ENCODE data around the gene RIF1. TPM values are rescaled to one million over a fixed set of nuclear protein-coding genes. Genes with fewer than 3 reads are reported as not detected.

RIF1 gene
- total RNA-seq, 1 donor from 2014 or later, result 96.4 TPM

GRCh38 chr2:151439127-151439526 lies 29.4 kb downstream of the RIF1 start:
- no peaks in the 10 kb centered on the region for H3K79me2 ChIP-seq (ENCODE audit: low read depth)
- no peak overlapping the region for H3K9ac ChIP-seq
- H3K27me3 ChIP-seq, result no peaks in the 10 kb centered on the region
- H4K20me1 ChIP-seq (ENCODE audit: low read depth), result no peaks in the 10 kb centered on the region
- H3K4me1 ChIP-seq, result no peaks in the 10 kb centered on the region
- Mint-ChIP-seq H3K27me3 (ENCODE audit: insufficient read depth, low read depth) (no peaks in the 10 kb centered on the region), H3K27ac (no peak overlapping the region), H3K4me3 (no peak overlapping the region), H3K36me3 (peaks cover 36% of the 10 kb centered on the region), H3K9me3 (no peaks in the 10 kb centered on the region), H3K4me1 (no peaks in the 10 kb centered on the region)
- no peaks in the 10 kb centered on the region for H3F3A ChIP-seq (ENCODE audit: low read depth)
- H3K27ac ChIP-seq, result no peak overlapping the region
- no peaks in the 10 kb centered on the region for H3K9me3 ChIP-seq (ENCODE audit: low read depth)
- H3K4me2 ChIP-seq, result no peak overlapping the region
- H3K36me3 ChIP-seq, result peaks cover 56% of the 10 kb centered on the region
- no peak overlapping the region for H2AFZ ChIP-seq (replicated peaks)
- no peak overlapping the region for H3K4me3 ChIP-seq
- no peak for DNase-seq (ENCODE audit: low spot score)
- no peak for TF ChIP-seq EZH2 (IDR thresholded peaks at IDR 0.05)
- TF ChIP-seq EZH2phosphoT487 (IDR thresholded peaks at IDR 0.05), result no peak
- no peak for TF ChIP-seq CTCF (IDR thresholded peaks at IDR 0.05)

- no peak overlapping the region for H2AFZ ChIP-seq (replicated peaks)
- H3K36me3 ChIP-seq, result peaks cover 52% of the 10 kb centered on the region
- Mint-ChIP-seq H3K27ac (no peak overlapping the region), H3K4me1 (no peaks in the 10 kb centered on the region), H3K36me3 (peaks cover 51% of the 10 kb centered on the region), H3K4me3 (no peak overlapping the region), H3K27me3 (ENCODE audit: insufficient read depth, low read depth) (no peaks in the 10 kb centered on the region), H3K9me3 (no peaks in the 10 kb centered on the region)
- H3K4me3 ChIP-seq, result no peak overlapping the region
- peaks cover 9% of the 10 kb centered on the region for H3K4me1 ChIP-seq
- H3F3A ChIP-seq (ENCODE audit: low read depth), result no peaks in the 10 kb centered on the region
- H3K27ac ChIP-seq, result no peak overlapping the region
- no peak overlapping the region for H3K4me2 ChIP-seq
- no peaks in the 10 kb centered on the region for H3K79me2 ChIP-seq (ENCODE audit: low read depth)
- no peak for TF ChIP-seq EZH2phosphoT487 (IDR thresholded peaks at IDR 0.05)
- TF ChIP-seq EZH2 (IDR thresholded peaks at IDR 0.05), result no peak
- no peak for TF ChIP-seq CTCF (IDR thresholded peaks at IDR 0.05)
- no peak for DNase-seq (ENCODE audit: low spot score)
- H3K27me3 ChIP-seq, result no peaks in the 10 kb centered on the region
- no peaks in the 10 kb centered on the region for H3K9me3 ChIP-seq (ENCODE audit: low read depth)
- no peak overlapping the region for H3K9ac ChIP-seq
- no peaks in the 10 kb centered on the region for H4K20me1 ChIP-seq (ENCODE audit: low read depth)
These were observed 49.7 kb downstream of the RIF1 start for GRCh38 chr2:151459358-151459757.

GRCh38 chr2:151465771-151466170 lies 56.1 kb downstream of the RIF1 start:
- Histone ChIP-seq H3K4me2 (no peak overlapping the region), H3K9ac (no peak overlapping the region), H3K79me2 (ENCODE audit: low read depth) (peaks cover 31% of the 10 kb centered on the region), H3K4me1 (peaks cover 9% of the 10 kb centered on the region), H4K20me1 (ENCODE audit: low read depth) (no peaks in the 10 kb centered on the region), H3K4me3 (no peak overlapping the region), H3K36me3 (peaks cover 82% of the 10 kb centered on the region), H3K27ac (no peak overlapping the region), H3K27me3 (no peaks in the 10 kb centered on the region), H3F3A (ENCODE audit: low read depth) (no peaks in the 10 kb centered on the region), H2AFZ (replicated peaks) (no peak overlapping the region), H3K9me3 (ENCODE audit: low read depth) (no peaks in the 10 kb centered on the region)
- no peaks in the 10 kb centered on the region for H3K27me3 Mint-ChIP-seq (ENCODE audit: insufficient read depth, low read depth)
- H3K9me3 Mint-ChIP-seq, result peaks cover 1% of the 10 kb centered on the region
- H3K4me3 Mint-ChIP-seq, result no peak overlapping the region
- peaks cover 68% of the 10 kb centered on the region for H3K36me3 Mint-ChIP-seq
- no peak overlapping the region for H3K27ac Mint-ChIP-seq
- no peak for DNase-seq (ENCODE audit: low spot score)
- TF ChIP-seq CTCF (IDR thresholded peaks at IDR 0.05) (no peak), EZH2phosphoT487 (IDR thresholded peaks at IDR 0.05) (no peak), EZH2 (IDR thresholded peaks at IDR 0.05) (no peak)
- H3K4me1 Mint-ChIP-seq, result no peaks in the 10 kb centered on the region
